Limb (tissue), 2 donors: ENCODE data around the gene CDC26.
"Not testable (repeated sequence)": the region's sequence is repeated elsewhere in the genome, so short reads cannot be mapped to it uniquely, and the experiment has no call there.

Experiments used
- DNase-seq, 2 donors: peaks; one replicate each; pipeline ENCODE4 v3.0.0-alpha.2; 2016; ENCODE audit errors: extremely low spot score in 2 of 2

The CDC26 gene

GRCh38 chr9:113275157-113276131 is at the start of gene CDC26, which contains the start of gene PRPF4:
Gene CDC26 (minus strand): TSS chr9:113275572. CDS start chr9:113272507, 3,065 bp downstream.
Gene PRPF4 (plus strand): TSS chr9:113275658. CDS start chr9:113275744, 86 bp downstream.
- DNase-seq = peak; percentile 98 to 99

GRCh38 chr9:113322671-113323070 is 47.3 kb upstream of the CDC26 start:
- no peak for DNase-seq

GRCh38 chr9:113320051-113320450 is 44.7 kb upstream of the CDC26 start:
- no peak for DNase-seq

- DNase-seq = no peak
Observed at GRCh38 chr9:113319054-113319453, 43.7 kb upstream of the CDC26 start.

- DNase-seq = no peak
Observed at GRCh38 chr9:113317777-113318176, 42.4 kb upstream of the CDC26 start.

- DNase-seq = no peak
Observed at GRCh38 chr9:113316030-113316429, 40.7 kb upstream of the CDC26 start.

- DNase-seq = no peak
Observed at GRCh38 chr9:113315231-113315630, 39.9 kb upstream of the CDC26 start.

GRCh38 chr9:113313261-113313660 is 37.9 kb upstream of the CDC26 start:
- DNase-seq = no peak

GRCh38 chr9:113311961-113312360 is 36.6 kb upstream of the CDC26 start:
- no peak for DNase-seq

GRCh38 chr9:113310538-113310937 is 35.2 kb upstream of the CDC26 start:
- DNase-seq = no peak

GRCh38 chr9:113309204-113309813 is 33.9 kb upstream of the CDC26 start:
- peak in 1 of 2 donors; percentile 44 for DNase-seq

- DNase-seq = no peak
Observed at GRCh38 chr9:113307396-113307975, 32.1 kb upstream of the CDC26 start.

GRCh38 chr9:113306566-113306965 is 31.2 kb upstream of the CDC26 start:
- no peak for DNase-seq

GRCh38 chr9:113302792-113303418 is 27.5 kb upstream of the CDC26 start, which contains the start of gene RNF183:
Gene RNF183 (minus strand): TSS chr9:113303376. CDS start chr9:113298184, 5,192 bp downstream.
- no peak for DNase-seq

GRCh38 chr9:113301548-113301947 is 26.2 kb upstream of the CDC26 start:
- no peak for DNase-seq

- DNase-seq = peak in 1 of 2 donors; percentile 20
Observed at GRCh38 chr9:113299800-113300292, 24.5 kb upstream of the CDC26 start.

- DNase-seq = no peak
Observed at GRCh38 chr9:113298924-113299770, 23.8 kb upstream of the CDC26 start.

GRCh38 chr9:113298311-113298710 is 22.9 kb upstream of the CDC26 start:
- DNase-seq = no peak

GRCh38 chr9:113296796-113297558 is 21.6 kb upstream of the CDC26 start:
- no peak for DNase-seq

GRCh38 chr9:113296247-113296646 is 20.9 kb upstream of the CDC26 start:
- DNase-seq = not testable (repeated sequence)
